Right cardiac atrium (tissue), 5 donors: ENCODE measurements around the gene GPR108. TPM values are rescaled to one million over a fixed set of nuclear protein-coding genes. Genes with fewer than 3 reads are reported as not detected.
A peak's percentile ranks its signal among the peaks of the same experiment; 100 is the strongest.
"Not testable (repeated sequence)": the region's sequence is repeated elsewhere in the genome, so short reads cannot be mapped to it uniquely, and the experiment has no call there.

ENCODE experiments used
- ATAC-seq, 2 donors: fragments of 200-7000 bp; cut with Tn5 transposase; one replicate each; pipeline versions ENCODE4 v1.8.0 to v1.9.1; 2020; ENCODE audit warnings: moderate library complexity in 2 of 2, mild to moderate bottlenecking in 1 of 2
- DNase-seq, 3 donors: peaks; one replicate each; pipeline ENCODE4 v3.0.0-alpha.2; 2020
- H3K27ac ChIP-seq: one replicate; pipeline ENCODE4 v1.5.1; 2013; ENCODE audit warnings: mild to moderate bottlenecking, low read length, control low read depth, moderate library complexity
- H3K27me3 ChIP-seq: one replicate; pipeline ENCODE4 v1.6.1; 2013; ENCODE audit not compliant: control insufficient read depth, insufficient read depth
- H3K4me1 ChIP-seq: one replicate; pipeline ENCODE4 v1.6.1; 2013; ENCODE audit warnings: low read length; ENCODE audit not compliant: control insufficient read depth, insufficient read depth
- H3K4me3 ChIP-seq: one replicate; pipeline ENCODE4 v1.5.1; 2013; ENCODE audit warnings: low read length, control low read depth
- H3K9me3 ChIP-seq: one replicate; pipeline ENCODE4 v1.6.1; 2013; ENCODE audit warnings: low read length; ENCODE audit not compliant: control insufficient read depth
- WGBS: extraction: QIAGEN DNeasy Blood & Tissue Kit; methylation state at CpG from one replicate; pipeline ENCODE4 v1.1.7; 2013; 5-methylcytosine and 5-hydroxymethylcytosine counted together
- intact Hi-C, 4 donors: fragments of 100-400 bp; cut with DNase I; formaldehyde crosslinking; loops; one replicate each; pipeline versions ENCODE4 v1.11.0 to v1.14.0; 2022 to 2023
- polyA plus RNA-seq: library from polyadenylated mRNA; stranded (reverse); fragments of 200-250 nt; gene quantifications from one replicate; pipeline ENCODE4 v1.2.3, GENCODE V29; 2013
- total RNA-seq, 4 donors: library from RNA; stranded (reverse); fragmentation: NEBNext Ultra II Directional; extraction: Animal tissue kit (Norgen Biotek cat#: 25700); gene quantifications; one replicate each; pipeline ENCODE4 v1.2.1, GENCODE V29; 2021
- donor health status: healthy with polysubstance abuse.
- donor health status: DM: no; HTN: yes; CAD: no.
- donor health status: DM: no; HTN: no; CAD: no.
- donor health status: DM: no; HTN: yes; CAD: no; lungs with severe emphysema.
- donor health status: DM: yes; HTN: yes; CAD: no.

The GPR108 gene
- total and polyA plus RNA-seq, 5 donors = 28.2 to 38.4 (median 35.8) TPM

- no peak for ATAC-seq
- no peaks in the 10 kb centered on the region for H3K9me3 ChIP-seq
- no peaks in the 10 kb centered on the region for H3K4me1 ChIP-seq
- no peak overlapping the region for H3K27ac ChIP-seq
- no peak for DNase-seq
- no peak overlapping the region for H3K4me3 ChIP-seq
- 67% methylated on average over 10 of the region's 10 CpGs for WGBS
- intact Hi-C loops = no loop called here
- no peaks in the 10 kb centered on the region for H3K27me3 ChIP-seq
Observed at GRCh38 chr19:6711605-6712004, 25.8 kb downstream of the GPR108 start.

- 49% methylated on average over 9 of the region's 9 CpGs for WGBS
- no peak for DNase-seq
- H3K9me3 ChIP-seq = no peaks in the 10 kb centered on the region
- H3K4me1 ChIP-seq = no peaks in the 10 kb centered on the region
- no peak overlapping the region for H3K4me3 ChIP-seq
- no peak overlapping the region for H3K27ac ChIP-seq
- intact Hi-C loops = no loop called here
- ATAC-seq = no peak
- H3K27me3 ChIP-seq = no peaks in the 10 kb centered on the region
Observed at GRCh38 chr19:6711078-6711361, 26.4 kb downstream of the GPR108 start.

- Histone ChIP-seq H3K27ac (no peak overlapping the region), H3K4me1 (no peaks in the 10 kb centered on the region), H3K4me3 (no peak overlapping the region), H3K27me3 (no peaks in the 10 kb centered on the region), H3K9me3 (no peaks in the 10 kb centered on the region)
- intact Hi-C loops = no loop called here
- 19% methylated on average over 30 of the region's 30 CpGs for WGBS
- ATAC-seq (no peak), DNase-seq (peak in 1 of 3 donors; percentile 38)
Observed at GRCh38 chr19:6710273-6711077, 26.9 kb downstream of the GPR108 start.

GRCh38 chr19:6709549-6709948 lies 27.8 kb downstream of the GPR108 start:
- no peaks in the 10 kb centered on the region for H3K9me3 ChIP-seq
- intact Hi-C loops = no loop called here
- WGBS = 52% methylated on average over 14 of the region's 14 CpGs
- no peaks in the 10 kb centered on the region for H3K27me3 ChIP-seq
- DNase-seq = no peak
- no peak for ATAC-seq
- no peak overlapping the region for H3K27ac ChIP-seq
- no peak overlapping the region for H3K4me3 ChIP-seq
- no peaks in the 10 kb centered on the region for H3K4me1 ChIP-seq

- 79% methylated on average over 12 of the region's 12 CpGs for WGBS
- not testable (repeated sequence) for DNase-seq
Observed at GRCh38 chr19:6708913-6709312, 28.5 kb downstream of the GPR108 start.

GRCh38 chr19:6708346-6708745 lies 29.0 kb downstream of the GPR108 start:
- intact Hi-C loops = no loop called here
- WGBS = 71% methylated on average over 3 of the region's 3 CpGs
- DNase-seq (no peak), ATAC-seq (no peak)
- no peaks in the 10 kb centered on the region for H3K9me3 ChIP-seq
- H3K27me3 ChIP-seq = no peaks in the 10 kb centered on the region
- no peak overlapping the region for H3K4me3 ChIP-seq
- no peaks in the 10 kb centered on the region for H3K4me1 ChIP-seq
- H3K27ac ChIP-seq = no peak overlapping the region

More at GRCh38 chr19:6708913-6709312, 28.5 kb downstream of the GPR108 start:
- ATAC-seq, H3K27me3 ChIP-seq, H3K4me1 ChIP-seq, H3K27ac ChIP-seq, H3K4me3 ChIP-seq, H3K9me3 ChIP-seq, intact Hi-C loops: not testable (repeated sequence)

GRCh38 chr19:6707658-6708018 lies 29.7 kb downstream of the GPR108 start:
- intact Hi-C loops = no loop called here
- no peak for DNase-seq
- no peak for ATAC-seq
- no peak overlapping the region for H3K4me3 ChIP-seq
- no peak overlapping the region for H3K27ac ChIP-seq
- WGBS = 70% methylated on average over 16 of the region's 16 CpGs
- H3K4me1 ChIP-seq = no peaks in the 10 kb centered on the region
- H3K27me3 ChIP-seq = no peaks in the 10 kb centered on the region
- H3K9me3 ChIP-seq = no peaks in the 10 kb centered on the region

- DNase-seq (peak in 1 of 3 donors; percentile 36), ATAC-seq (peak in 1 of 2 donors; percentile 14)
- 82% methylated on average over 44 of the region's 44 CpGs for WGBS
- Histone ChIP-seq H3K9me3 (no peaks in the 10 kb centered on the region), H3K27ac (no peak overlapping the region), H3K27me3 (no peaks in the 10 kb centered on the region), H3K4me1 (no peaks in the 10 kb centered on the region), H3K4me3 (no peak overlapping the region)
- intact Hi-C loops = no loop called here
Observed at GRCh38 chr19:6707011-6707657, 30.2 kb downstream of the GPR108 start.

- intact Hi-C loops = no loop called here
- 53% methylated on average over 3 of the region's 3 CpGs for WGBS
- H3K27ac ChIP-seq = no peak overlapping the region
- DNase-seq (no peak), ATAC-seq (peak in 1 of 2 donors; percentile 23)
- H3K4me1 ChIP-seq = no peaks in the 10 kb centered on the region
- no peak overlapping the region for H3K4me3 ChIP-seq
- no peaks in the 10 kb centered on the region for H3K9me3 ChIP-seq
- no peaks in the 10 kb centered on the region for H3K27me3 ChIP-seq
Observed at GRCh38 chr19:6706633-6706958, 30.8 kb downstream of the GPR108 start.

- DNase-seq (peak in 1 of 3 donors; percentile 31), ATAC-seq (no peak)
- H3K4me1 ChIP-seq = no peaks in the 10 kb centered on the region
- H3K4me3 ChIP-seq = no peak overlapping the region
- 77% methylated on average over 11 of the region's 11 CpGs for WGBS
- intact Hi-C loops = no loop called here
- H3K27ac ChIP-seq = no peak overlapping the region
- H3K27me3 ChIP-seq = no peaks in the 10 kb centered on the region
- H3K9me3 ChIP-seq = no peaks in the 10 kb centered on the region
Observed at GRCh38 chr19:6705931-6706632, 31.3 kb downstream of the GPR108 start.

- intact Hi-C loops = no loop called here
Observed at GRCh38 chr19:6700586-6701316, 36.6 kb downstream of the GPR108 start.

More at GRCh38 chr19:6700586-6701316, 36.6 kb downstream of the GPR108 start:
- H3K27me3 ChIP-seq = no peaks in the 10 kb centered on the region
- ATAC-seq (no peak), DNase-seq (no peak)
- no peak overlapping the region for H3K4me3 ChIP-seq
- 85% methylated on average over 8 of the region's 8 CpGs for WGBS
- H3K27ac ChIP-seq = no peak overlapping the region
- H3K9me3 ChIP-seq = no peaks in the 10 kb centered on the region
- H3K4me1 ChIP-seq = no peaks in the 10 kb centered on the region
